Central memory CD8-positive, alpha-beta T cell (primary cell): ENCODE data around the gene ZNF469.
"Not testable (repeated sequence)": the region's sequence is repeated elsewhere in the genome, so short reads cannot be mapped to it uniquely, and the experiment has no call there.

Experiments
- ATAC-seq: fragments of 150-1000 bp; cut with Tn5 transposase; replicated peaks from 2 replicates; pipeline ENCODE4 v1.10.0; 2022; ENCODE audit warnings: mild to moderate bottlenecking, moderate FRiP score, moderate number of reproducible peaks; ENCODE audit not compliant: poor library complexity, severe bottlenecking; ENCODE audit errors: extremely low read depth
- DNase-seq, 2 donors: peaks; one replicate each; pipeline ENCODE4 v3.0.0; 2021; ENCODE audit warnings: low spot score in 2 of 2
- H3K27ac Mint-ChIP-seq: one replicate; pipeline ENCODE4 v1.8.0; 2022; ENCODE audit warnings: low read depth, mild to moderate bottlenecking, moderate library complexity, mixed read lengths
- H3K27me3 Mint-ChIP-seq: one replicate; pipeline ENCODE4 v1.8.0; 2022; ENCODE audit warnings: mixed read lengths
- H3K36me3 Mint-ChIP-seq: one replicate; pipeline ENCODE4 v1.8.0; 2022; ENCODE audit warnings: mild to moderate bottlenecking, moderate library complexity, mixed read lengths; ENCODE audit not compliant: insufficient read depth
- H3K4me1 Mint-ChIP-seq: one replicate; pipeline ENCODE4 v1.8.0; 2022; ENCODE audit warnings: mixed read lengths
- H3K4me3 Mint-ChIP-seq: one replicate; pipeline ENCODE4 v1.8.0; 2022; ENCODE audit warnings: mild to moderate bottlenecking, moderate library complexity, mixed read lengths
- H3K9me3 Mint-ChIP-seq: one replicate; pipeline ENCODE4 v1.8.0; 2022; ENCODE audit warnings: mixed read lengths

Gene ZNF469

DNA sequence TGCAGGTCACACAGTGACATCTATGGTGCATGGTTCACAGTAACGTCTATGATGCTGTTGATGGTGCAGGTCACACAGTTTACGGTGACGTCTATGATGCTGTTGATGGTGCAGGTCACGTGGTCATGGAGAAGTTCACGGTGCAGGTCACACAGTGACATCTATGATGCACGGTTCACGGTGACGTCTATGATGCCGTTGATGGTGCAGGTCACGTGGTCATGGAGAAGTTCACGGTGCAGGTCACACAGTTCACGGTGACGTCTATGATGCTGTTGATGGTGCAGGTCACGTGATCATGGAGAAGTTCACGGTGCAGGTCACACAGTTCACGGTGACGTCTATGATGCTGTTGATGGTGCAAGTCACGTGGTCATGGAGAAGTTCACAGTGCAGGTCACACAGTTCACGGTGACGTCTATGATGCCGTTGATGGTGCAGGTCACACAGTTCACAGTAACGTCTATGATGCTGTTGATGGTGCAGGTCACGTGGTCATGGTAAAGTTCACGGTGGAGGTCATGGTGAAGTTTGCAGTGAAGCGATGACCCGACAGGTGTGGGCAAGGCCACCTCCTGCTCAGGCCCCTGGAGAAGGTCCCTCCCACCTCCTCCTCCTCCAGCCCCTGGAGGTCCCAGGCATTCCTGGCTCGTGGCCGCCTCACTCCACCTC, 27.7 kb downstream of the ZNF469 start:
- ATAC-seq, H3K9me3 Mint-ChIP-seq, H3K27me3 Mint-ChIP-seq, H3K4me3 Mint-ChIP-seq, H3K36me3 Mint-ChIP-seq, H3K4me1 Mint-ChIP-seq, DNase-seq, H3K27ac Mint-ChIP-seq: not testable (repeated sequence)

DNA sequence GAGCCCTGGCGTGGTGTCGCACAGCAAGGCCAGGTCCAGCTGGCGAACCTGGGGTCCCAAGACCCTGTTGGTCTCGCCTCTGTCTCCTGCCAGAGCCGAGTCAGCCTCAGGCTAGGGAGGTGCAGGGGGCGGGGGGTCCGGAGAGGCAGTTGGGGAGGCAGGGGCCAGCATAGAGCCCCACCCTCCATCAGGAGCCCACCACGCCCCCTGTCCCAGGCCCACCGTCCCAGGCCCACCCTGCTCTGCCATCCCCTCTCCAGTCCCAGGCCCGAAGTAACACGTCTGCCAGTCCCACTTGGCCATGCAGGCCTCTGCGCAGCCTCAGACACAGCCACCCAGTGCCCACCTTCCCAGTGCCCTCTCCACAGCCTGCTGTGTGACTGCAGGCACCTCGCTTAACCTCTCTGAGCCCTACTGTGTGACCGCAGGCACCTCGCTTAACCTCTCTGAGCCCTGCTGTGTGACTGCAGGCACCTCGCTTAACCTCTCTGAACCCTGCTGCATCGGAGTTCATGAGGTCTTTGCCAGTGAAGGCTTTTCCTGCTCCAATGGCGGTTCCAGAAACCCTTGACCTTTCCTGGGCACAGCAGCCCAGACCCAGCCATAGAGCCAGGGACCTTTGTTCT, 29.3 kb downstream of the ZNF469 start:
- no peak for ATAC-seq
- Mint-ChIP-seq H3K36me3 (peaks cover 2% of the 10 kb centered on the region), H3K27me3 (no peaks in the 10 kb centered on the region), H3K4me1 (no peaks in the 10 kb centered on the region), H3K9me3 (no peaks in the 10 kb centered on the region), H3K4me3 (no peak overlapping the region), H3K27ac (no peak overlapping the region)
- DNase-seq, result no peak

DNA sequence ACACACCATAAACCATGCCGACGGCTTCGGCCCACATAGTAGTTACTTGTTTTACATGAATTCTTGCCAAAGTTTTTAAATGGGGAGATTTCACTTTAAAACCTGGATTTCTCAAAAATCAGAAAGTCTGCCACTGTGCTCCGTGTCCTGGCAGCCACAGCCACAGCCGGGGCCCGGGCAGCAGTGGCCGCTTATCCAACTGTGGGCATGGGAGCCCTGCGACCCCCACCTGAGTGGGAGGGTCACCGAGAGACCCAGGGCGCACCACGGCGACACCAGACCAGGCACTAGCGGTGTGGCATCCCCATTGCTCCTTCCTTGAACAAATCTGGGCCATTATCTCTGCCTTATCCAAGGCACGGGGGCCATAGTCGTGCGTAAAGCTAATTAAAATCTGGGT, 30.0 kb downstream of the ZNF469 start:
- H3K4me1 Mint-ChIP-seq, result no peaks in the 10 kb centered on the region
- H3K36me3 Mint-ChIP-seq, result peaks cover under 1% of the 10 kb centered on the region
- H3K27ac Mint-ChIP-seq, result no peak overlapping the region
- DNase-seq (no peak), ATAC-seq (no peak)
- no peaks in the 10 kb centered on the region for H3K9me3 Mint-ChIP-seq
- no peaks in the 10 kb centered on the region for H3K27me3 Mint-ChIP-seq
- H3K4me3 Mint-ChIP-seq, result no peak overlapping the region

DNA sequence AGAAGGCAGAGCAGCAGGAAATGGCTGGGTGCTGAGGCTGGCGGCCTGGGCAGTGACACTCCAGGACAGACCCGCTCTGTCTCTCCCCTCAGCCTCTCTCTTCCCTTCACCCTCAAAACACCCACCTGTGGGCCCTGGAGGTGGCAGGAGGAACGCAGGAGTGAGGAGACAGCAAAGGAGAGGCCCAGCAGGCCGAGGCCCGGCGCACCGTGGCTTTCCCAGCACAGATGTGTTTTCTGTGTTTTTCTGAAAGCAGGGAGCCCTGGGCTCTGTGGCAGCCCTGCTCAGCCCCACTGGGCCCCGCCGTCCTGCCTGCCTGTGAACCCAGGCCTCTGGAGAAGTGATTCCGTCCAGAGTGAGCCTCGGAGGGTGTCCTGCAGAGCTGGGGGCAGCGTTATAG, 30.5 kb downstream of the ZNF469 start:
- no peak for ATAC-seq
- DNase-seq, result no peak
- Mint-ChIP-seq H3K27me3 (no peaks in the 10 kb centered on the region), H3K4me3 (no peak overlapping the region), H3K27ac (no peak overlapping the region), H3K9me3 (no peaks in the 10 kb centered on the region), H3K4me1 (no peaks in the 10 kb centered on the region), H3K36me3 (no peaks in the 10 kb centered on the region)

DNA sequence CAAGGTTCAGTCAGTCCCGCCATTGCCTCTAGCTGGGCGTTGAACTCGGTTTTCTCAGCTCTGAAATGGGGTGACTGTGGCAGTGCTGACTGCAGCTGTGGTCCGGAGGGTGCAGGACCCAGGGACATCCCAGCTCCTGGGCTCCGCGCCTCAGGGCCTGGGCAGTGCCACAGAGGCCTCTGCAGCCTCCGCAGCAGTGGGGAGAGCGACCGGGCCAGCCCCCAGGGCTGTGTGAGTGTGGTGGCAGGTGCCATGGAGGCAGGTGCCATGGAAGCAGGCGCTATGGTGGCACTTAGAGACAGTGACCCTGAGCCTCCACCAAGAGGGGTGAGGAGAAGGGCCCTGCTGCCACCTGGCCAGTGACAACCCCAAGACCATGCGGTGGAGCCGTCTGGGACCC, 30.9 kb downstream of the ZNF469 start:
- no peaks in the 10 kb centered on the region for H3K9me3 Mint-ChIP-seq
- DNase-seq, result no peak
- H3K36me3 Mint-ChIP-seq, result no peaks in the 10 kb centered on the region
- ATAC-seq, result no peak
- H3K27ac Mint-ChIP-seq, result no peak overlapping the region
- no peak overlapping the region for H3K4me3 Mint-ChIP-seq
- H3K27me3 Mint-ChIP-seq, result no peaks in the 10 kb centered on the region
- no peaks in the 10 kb centered on the region for H3K4me1 Mint-ChIP-seq

DNA sequence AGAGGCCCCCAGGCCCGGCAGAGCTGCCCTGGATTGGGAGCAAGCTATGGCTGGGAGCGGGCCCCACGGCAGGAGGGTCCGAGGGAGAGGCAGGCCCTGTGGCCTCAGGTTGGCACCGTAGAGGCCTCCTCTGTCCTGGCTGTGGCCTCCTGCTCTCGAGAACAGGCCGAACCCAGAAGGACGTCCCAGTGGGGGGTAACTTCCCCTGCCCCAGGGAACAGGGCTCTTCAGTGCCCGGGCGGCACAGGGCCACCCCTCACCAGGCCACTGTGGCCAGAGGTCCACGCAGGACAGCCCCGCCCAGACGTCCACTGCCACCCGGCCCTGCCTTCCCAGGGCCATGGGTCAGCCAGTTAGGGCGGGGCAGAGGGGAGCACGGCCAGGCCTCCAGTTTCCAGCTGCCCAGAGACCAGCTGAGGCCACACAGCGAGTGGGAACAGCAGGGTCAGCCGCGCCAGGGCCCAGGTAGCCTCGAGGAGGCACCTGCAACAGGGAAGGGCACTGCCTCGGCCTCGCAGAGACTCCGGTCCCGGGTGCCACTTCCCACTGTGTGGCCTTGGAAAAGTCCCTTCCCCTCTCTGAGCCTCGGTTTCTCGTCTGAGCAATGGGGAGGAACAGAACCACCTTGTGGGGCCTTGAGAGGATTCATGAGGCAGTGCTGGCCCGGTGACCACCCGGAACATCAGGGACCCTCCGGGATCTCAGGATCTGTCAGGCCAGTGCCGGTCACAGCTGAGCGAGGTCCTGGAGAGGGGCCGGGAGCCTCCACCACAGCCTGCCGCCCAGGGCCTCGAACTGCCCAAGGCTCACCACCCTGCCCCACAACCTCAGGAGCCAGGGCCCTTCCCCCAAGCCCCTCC, 32.0 kb downstream of the ZNF469 start:
- DNase-seq, result no peak
- Mint-ChIP-seq H3K4me3 (no peak overlapping the region), H3K27me3 (no peaks in the 10 kb centered on the region), H3K9me3 (no peaks in the 10 kb centered on the region), H3K4me1 (no peaks in the 10 kb centered on the region), H3K27ac (no peak overlapping the region), H3K36me3 (no peaks in the 10 kb centered on the region)
- ATAC-seq, result no peak

DNA sequence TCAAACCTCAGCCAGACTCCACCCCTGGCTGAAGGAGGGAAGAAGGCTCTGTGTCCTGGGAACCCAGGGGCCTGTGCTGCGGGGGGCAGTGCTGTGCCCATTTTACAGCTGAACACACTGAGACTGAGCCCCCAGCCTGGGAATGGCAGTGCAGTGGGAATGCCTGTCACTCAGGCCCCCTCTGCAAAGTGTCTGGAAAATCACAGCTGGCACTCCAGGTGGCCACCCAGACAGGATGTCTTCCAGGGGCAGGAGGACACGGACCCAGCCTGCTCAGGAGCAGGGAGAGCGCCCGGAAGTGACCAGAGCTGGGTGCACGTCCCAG, 32.6 kb downstream of the ZNF469 start:
- H3K27me3 Mint-ChIP-seq, result no peaks in the 10 kb centered on the region
- ATAC-seq, result no peak
- no peaks in the 10 kb centered on the region for H3K36me3 Mint-ChIP-seq
- H3K4me3 Mint-ChIP-seq, result no peak overlapping the region
- H3K4me1 Mint-ChIP-seq, result no peaks in the 10 kb centered on the region
- no peak for DNase-seq
- H3K27ac Mint-ChIP-seq, result no peak overlapping the region
- no peaks in the 10 kb centered on the region for H3K9me3 Mint-ChIP-seq

DNA sequence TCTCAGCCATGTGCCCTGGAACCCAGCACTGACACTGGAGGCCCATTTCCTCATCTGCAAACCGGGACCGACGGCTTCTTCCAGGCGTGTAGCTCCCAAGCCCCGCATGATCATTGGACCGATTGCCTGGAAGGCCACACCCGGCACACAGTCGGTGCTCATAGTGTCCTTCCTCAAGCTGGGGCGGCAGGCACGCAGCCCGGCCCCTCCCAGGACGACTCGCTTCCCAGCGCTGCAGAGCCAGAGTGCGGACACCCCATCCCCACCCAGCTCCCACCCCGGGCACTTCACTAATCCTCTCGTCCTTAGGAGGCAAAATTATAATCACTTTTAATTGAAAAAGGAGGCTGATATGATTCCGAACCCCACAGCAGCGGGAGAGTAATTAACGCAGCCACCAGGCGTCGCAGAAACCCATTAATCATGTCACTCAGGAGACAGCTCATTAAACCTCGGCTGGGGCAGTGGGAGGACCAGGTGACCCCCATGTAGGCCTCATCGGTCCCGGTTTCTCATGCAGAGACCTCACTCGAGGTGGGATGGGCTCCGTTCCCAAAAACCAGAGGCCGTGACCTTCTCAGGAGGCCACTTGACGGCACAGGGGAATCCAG, 33.1 kb downstream of the ZNF469 start:
- no peaks in the 10 kb centered on the region for H3K4me1 Mint-ChIP-seq
- no peak overlapping the region for H3K27ac Mint-ChIP-seq
- no peaks in the 10 kb centered on the region for H3K27me3 Mint-ChIP-seq
- no peaks in the 10 kb centered on the region for H3K36me3 Mint-ChIP-seq
- no peak for DNase-seq
- ATAC-seq, result no peak
- H3K4me3 Mint-ChIP-seq, result no peak overlapping the region
- H3K9me3 Mint-ChIP-seq, result no peaks in the 10 kb centered on the region

DNA sequence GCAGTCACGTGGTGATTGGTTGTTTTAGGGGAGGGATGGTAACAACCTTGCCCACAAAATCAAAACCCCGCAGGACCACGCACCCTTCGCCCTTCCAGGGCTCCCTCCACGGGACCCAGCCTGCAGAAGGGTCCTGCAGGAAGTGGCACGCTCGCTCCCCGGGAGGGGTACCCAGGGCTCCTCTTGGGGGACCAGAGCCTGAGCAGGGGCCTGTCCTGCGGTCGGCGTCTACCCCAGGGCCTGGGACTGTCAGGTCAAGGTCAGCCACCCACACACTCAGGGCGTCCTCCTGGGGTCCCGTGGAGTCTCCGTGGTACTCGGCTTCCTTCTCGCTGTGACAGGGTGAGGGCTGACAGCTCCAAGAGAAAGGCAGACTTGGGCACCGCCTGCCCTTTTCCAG, 33.9 kb downstream of the ZNF469 start:
- H3K27me3 Mint-ChIP-seq, result no peaks in the 10 kb centered on the region
- H3K27ac Mint-ChIP-seq, result no peak overlapping the region
- ATAC-seq (no peak), DNase-seq (no peak)
- H3K4me1 Mint-ChIP-seq, result no peaks in the 10 kb centered on the region
- H3K4me3 Mint-ChIP-seq, result no peak overlapping the region
- no peaks in the 10 kb centered on the region for H3K9me3 Mint-ChIP-seq
- H3K36me3 Mint-ChIP-seq, result no peaks in the 10 kb centered on the region

DNA sequence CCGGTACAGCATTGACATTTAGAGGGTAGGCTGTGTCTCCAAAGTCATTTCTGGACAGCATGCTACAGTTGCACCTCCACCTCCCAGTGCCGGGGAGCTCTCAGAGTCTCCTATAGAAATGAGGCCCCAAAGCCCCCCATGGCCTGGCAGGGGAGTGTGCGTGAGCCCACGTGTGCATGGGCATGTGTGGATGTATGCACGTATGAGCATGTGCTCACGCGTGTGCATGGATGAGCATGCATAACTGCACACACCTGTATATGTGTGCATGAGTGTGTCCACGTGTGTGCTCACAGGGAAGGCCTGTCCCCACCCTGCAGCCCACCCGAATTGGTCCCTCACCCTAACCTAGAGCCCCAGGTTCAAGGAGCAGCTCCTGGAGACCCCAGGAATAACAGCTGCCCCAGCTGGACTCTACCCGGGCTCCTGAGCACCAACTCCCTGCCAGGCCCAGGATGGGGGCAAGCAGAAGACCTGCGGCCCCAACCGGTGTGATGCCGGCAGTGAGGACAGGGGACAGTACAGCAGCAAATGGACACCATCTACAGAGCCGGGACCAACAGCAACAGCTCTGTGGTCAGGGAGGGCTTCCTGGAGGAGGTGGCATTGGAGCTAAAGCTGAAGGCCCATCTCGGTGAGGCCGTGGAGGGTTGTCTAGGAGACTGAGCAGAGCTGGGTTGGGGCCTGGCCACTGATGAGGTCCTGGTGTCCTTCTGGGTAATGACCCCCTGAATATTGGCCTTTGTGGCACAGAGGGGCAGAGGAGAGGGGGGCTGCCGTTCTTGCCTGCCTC, 35.1 kb downstream of the ZNF469 start:
- no peak for ATAC-seq
- Mint-ChIP-seq H3K27ac (no peak overlapping the region), H3K4me3 (no peak overlapping the region), H3K4me1 (no peaks in the 10 kb centered on the region), H3K9me3 (no peaks in the 10 kb centered on the region), H3K36me3 (no peaks in the 10 kb centered on the region), H3K27me3 (no peaks in the 10 kb centered on the region)
- no peak for DNase-seq

DNA sequence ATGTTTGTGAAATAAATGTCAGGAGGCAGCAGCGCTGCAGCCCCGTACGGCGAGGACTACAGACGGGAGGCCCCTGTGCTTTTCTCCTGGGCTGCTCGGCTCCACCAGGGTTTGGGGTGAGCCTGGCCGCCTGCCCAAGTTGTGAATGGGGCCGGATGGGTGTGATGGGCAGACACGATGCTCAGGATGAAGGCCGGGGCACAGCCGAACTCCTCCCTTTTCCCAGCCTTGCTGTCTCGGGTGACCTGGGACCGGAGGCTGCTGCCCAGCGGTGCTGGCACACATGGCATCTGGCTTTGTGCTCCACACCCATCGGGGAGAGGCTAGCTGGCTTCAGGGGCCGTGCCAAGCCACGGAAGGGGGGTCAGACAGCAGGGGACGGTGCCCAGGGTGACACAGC, 36.1 kb downstream of the ZNF469 start:
- Mint-ChIP-seq H3K4me1 (no peaks in the 10 kb centered on the region), H3K27ac (no peak overlapping the region), H3K27me3 (no peaks in the 10 kb centered on the region), H3K9me3 (no peaks in the 10 kb centered on the region), H3K36me3 (no peaks in the 10 kb centered on the region), H3K4me3 (no peak overlapping the region)
- DNase-seq (no peak), ATAC-seq (no peak)

DNA sequence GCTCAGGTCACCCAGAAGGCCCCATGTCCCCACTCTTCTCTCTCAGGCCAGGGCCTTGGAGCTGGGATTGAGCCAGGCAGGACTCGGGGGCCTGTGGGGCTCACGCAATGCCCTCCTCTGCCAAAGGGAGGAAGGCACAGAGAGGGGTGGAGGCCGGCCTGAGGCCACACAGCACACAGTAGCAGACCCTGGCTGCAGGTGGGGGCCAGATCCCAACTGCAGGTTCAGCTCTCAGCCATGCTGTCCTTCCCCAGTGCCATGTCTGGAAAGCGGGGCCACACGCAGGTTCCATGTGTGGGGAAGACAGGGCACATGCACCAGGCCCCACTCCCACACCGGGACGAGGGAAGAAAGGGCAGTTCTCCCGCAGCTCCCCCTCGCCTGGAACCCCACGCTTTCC, 37.0 kb downstream of the ZNF469 start:
- Mint-ChIP-seq H3K4me1 (peaks cover under 1% of the 10 kb centered on the region), H3K4me3 (no peak overlapping the region)

More for the DNA sequence above, 37.0 kb downstream of the ZNF469 start:
- Mint-ChIP-seq H3K27ac (no peak overlapping the region), H3K36me3 (no peaks in the 10 kb centered on the region), H3K27me3 (no peaks in the 10 kb centered on the region), H3K9me3 (no peaks in the 10 kb centered on the region)
- ATAC-seq (no peak), DNase-seq (no peak)
